ENCODE measurements around the gene ATAD3A. TPM values are rescaled to one million over a fixed set of nuclear protein-coding genes. Genes with fewer than 3 reads are reported as not detected.
"Not testable (repeated sequence)": the region's sequence is repeated elsewhere in the genome, so short reads cannot be mapped to it uniquely, and the experiment has no call there.

Gene ATAD3A
- total and polyA plus RNA-seq, 7 donors, result 8.6 to 40.4 (median 12.8) TPM

DNA sequence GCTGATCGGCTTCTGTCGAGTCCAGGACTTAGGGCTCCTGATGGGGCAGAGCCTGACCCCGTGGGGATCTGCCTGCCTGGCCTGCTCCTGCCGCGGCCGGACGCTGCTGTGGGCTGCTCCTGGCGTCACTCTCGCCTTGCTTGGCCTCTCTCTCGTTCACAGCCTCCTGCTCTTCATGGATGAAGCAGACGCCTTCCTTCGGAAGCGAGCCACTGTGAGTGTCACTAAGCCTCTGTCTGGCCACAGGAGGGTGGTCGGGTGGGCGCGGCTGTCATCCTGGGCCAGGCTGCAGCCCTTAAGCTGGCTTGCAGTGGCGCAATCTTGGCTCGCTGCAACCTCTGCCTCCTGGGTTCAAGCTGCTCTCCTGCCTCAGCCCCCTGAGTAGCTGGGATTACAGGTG lies 24.3 kb upstream of the ATAD3A start:
- intact Hi-C loops (cut with DNase I), result no loop called here
- Histone ChIP-seq H3K4me3 (no peak overlapping the region), H3K9me3 (no peaks in the 10 kb centered on the region), H3K36me3 (peaks cover 34 to 88% (median 48%) of the 10 kb centered on the region in 4 donors), H3K27me3 (no peaks in the 10 kb centered on the region), H3K4me1 (no peaks in the 10 kb centered on the region), H3K27ac (no peak overlapping the region)
- no peak for TF ChIP-seq EP300 (IDR thresholded peaks at IDR 0.05)
- TF ChIP-seq POLR2A (IDR thresholded peaks at IDR 0.05), result no peak
- TF ChIP-seq, protein P1, sequence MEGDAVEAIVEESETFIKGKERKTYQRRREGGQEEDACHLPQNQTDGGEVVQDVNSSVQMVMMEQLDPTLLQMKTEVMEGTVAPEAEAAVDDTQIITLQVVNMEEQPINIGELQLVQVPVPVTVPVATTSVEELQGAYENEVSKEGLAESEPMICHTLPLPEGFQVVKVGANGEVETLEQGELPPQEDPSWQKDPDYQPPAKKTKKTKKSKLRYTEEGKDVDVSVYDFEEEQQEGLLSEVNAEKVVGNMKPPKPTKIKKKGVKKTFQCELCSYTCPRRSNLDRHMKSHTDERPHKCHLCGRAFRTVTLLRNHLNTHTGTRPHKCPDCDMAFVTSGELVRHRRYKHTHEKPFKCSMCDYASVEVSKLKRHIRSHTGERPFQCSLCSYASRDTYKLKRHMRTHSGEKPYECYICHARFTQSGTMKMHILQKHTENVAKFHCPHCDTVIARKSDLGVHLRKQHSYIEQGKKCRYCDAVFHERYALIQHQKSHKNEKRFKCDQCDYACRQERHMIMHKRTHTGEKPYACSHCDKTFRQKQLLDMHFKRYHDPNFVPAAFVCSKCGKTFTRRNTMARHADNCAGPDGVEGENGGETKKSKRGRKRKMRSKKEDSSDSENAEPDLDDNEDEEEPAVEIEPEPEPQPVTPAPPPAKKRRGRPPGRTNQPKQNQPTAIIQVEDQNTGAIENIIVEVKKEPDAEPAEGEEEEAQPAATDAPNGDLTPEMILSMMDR (IDR thresholded peaks at IDR 0.05), result no peak
- TF ChIP-seq POLR2AphosphoS5 (IDR thresholded peaks at IDR 0.05), result no peak
- no peak for DNase-seq
- WGBS, 2 donors, result 95 to 97% methylated on average over 18 of the region's 18 CpGs

GRCh38 chr1:1489231-1489630 lies 22.7 kb upstream of the ATAD3A start:
- H3K4me3 ChIP-seq, result no peak overlapping the region
- no peak overlapping the region for H3K27ac ChIP-seq
- DNase-seq, result no peak
- WGBS, 2 donors, result 97 to 98% methylated on average over 16 of the region's 16 CpGs
- no peaks in the 10 kb centered on the region for H3K4me1 ChIP-seq
- TF ChIP-seq POLR2AphosphoS5 (IDR thresholded peaks at IDR 0.05) (no peak), EP300 (IDR thresholded peaks at IDR 0.05) (no peak)
- H3K36me3 ChIP-seq, result peaks cover 25 to 88% (median 38%) of the 10 kb centered on the region in 4 donors
- intact Hi-C loops (cut with DNase I), result no loop called here
- no peaks in the 10 kb centered on the region for H3K9me3 ChIP-seq
- H3K27me3 ChIP-seq, result no peaks in the 10 kb centered on the region

- H3K4me1 ChIP-seq, result no peaks in the 10 kb centered on the region
- no peaks in the 10 kb centered on the region for H3K9me3 ChIP-seq
- H3K4me3 ChIP-seq, result no peak overlapping the region
- H3K27ac ChIP-seq, result no peak overlapping the region
- H3K36me3 ChIP-seq, result peaks cover 25 to 91% (median 38%) of the 10 kb centered on the region in 4 donors
- intact Hi-C loops (cut with DNase I), result no loop called here
- H3K27me3 ChIP-seq, result no peaks in the 10 kb centered on the region
- DNase-seq, result no peak
- TF ChIP-seq EP300 (IDR thresholded peaks at IDR 0.05) (no peak), POLR2A (IDR thresholded peaks at IDR 0.05) (no peak), POLR2AphosphoS5 (IDR thresholded peaks at IDR 0.05) (no peak)
- TF ChIP-seq, protein P1 (IDR thresholded peaks at IDR 0.05), result no peak
- WGBS, 2 donors, result 96% methylated on average over 19 of the region's 19 CpGs
Measured at GRCh38 chr1:1489861-1490260, 22.1 kb upstream of the ATAD3A start.

- H3K9me3 ChIP-seq, result no peaks in the 10 kb centered on the region
- TF ChIP-seq POLR2A (IDR thresholded peaks at IDR 0.05) (no peak), EP300 (IDR thresholded peaks at IDR 0.05) (no peak), POLR2AphosphoS5 (IDR thresholded peaks at IDR 0.05) (no peak)
- TF ChIP-seq, protein P1 (IDR thresholded peaks at IDR 0.05), result no peak
- peaks cover 25 to 92% (median 39%) of the 10 kb centered on the region in 4 donors for H3K36me3 ChIP-seq
- H3K27me3 ChIP-seq, result no peaks in the 10 kb centered on the region
- WGBS, 2 donors, result 97% methylated on average over 20 to 22 of the region's 25 CpGs
- no peak for DNase-seq
- no peak overlapping the region for H3K27ac ChIP-seq
- intact Hi-C loops (cut with DNase I), result no loop called here
- no peak overlapping the region for H3K4me3 ChIP-seq
- H3K4me1 ChIP-seq, result no peaks in the 10 kb centered on the region
Measured at GRCh38 chr1:1490633-1491230, 21.2 kb upstream of the ATAD3A start.

- WGBS, 2 donors, result 98 to 99% methylated on average over 10 of the region's 10 CpGs
- Histone ChIP-seq H3K4me1 (no peaks in the 10 kb centered on the region), H3K4me3 (no peak overlapping the region), H3K27ac (no peak overlapping the region), H3K36me3 (peaks cover 25 to 89% (median 36%) of the 10 kb centered on the region in 4 donors), H3K9me3 (no peaks in the 10 kb centered on the region), H3K27me3 (no peaks in the 10 kb centered on the region)
- no peak for DNase-seq
- intact Hi-C loops (cut with DNase I), result no loop called here
- TF ChIP-seq, protein P1 (IDR thresholded peaks at IDR 0.05), result no peak
- TF ChIP-seq POLR2A (IDR thresholded peaks at IDR 0.05) (no peak), POLR2AphosphoS5 (IDR thresholded peaks at IDR 0.05) (no peak), EP300 (IDR thresholded peaks at IDR 0.05) (no peak)
Measured at GRCh38 chr1:1491601-1492000, 20.4 kb upstream of the ATAD3A start.

DNA sequence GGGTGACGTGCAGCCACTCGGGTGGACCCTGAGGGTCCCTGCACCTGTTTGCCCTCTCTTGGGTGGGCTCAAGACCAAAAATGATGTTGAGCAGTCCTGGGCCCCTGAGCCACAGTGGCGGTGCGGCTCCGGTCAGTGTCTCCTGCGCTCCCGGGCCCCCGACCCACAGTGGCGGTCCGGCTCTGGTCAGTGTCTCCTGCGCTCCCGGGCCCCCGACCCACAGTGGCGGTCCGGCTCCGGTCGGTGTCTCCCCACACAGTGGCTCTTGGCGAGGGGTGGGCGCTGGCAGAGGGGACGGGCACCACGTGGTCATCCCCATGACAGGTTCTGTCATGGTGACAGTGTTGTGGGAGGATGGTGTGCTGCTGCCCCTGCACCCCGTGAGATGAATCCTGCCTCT lies 17.7 kb upstream of the ATAD3A start:
- H3K27ac ChIP-seq; intact Hi-C loops (cut with DNase I); H3K9me3 ChIP-seq; DNase-seq; H3K4me1 ChIP-seq; H3K4me3 ChIP-seq; H3K27me3 ChIP-seq: not testable (repeated sequence)
- H3K36me3 ChIP-seq, result peaks cover 19 to 63% (median 23%) of the 10 kb centered on the region in 4 donors
- WGBS, 2 donors, result 98% methylated on average over 22 of the region's 22 CpGs

- H3K36me3 ChIP-seq, result peaks cover 8 to 51% (median 13%) of the 10 kb centered on the region in 4 donors
- intact Hi-C loops (cut with DNase I); H3K27ac ChIP-seq; H3K9me3 ChIP-seq; H3K4me3 ChIP-seq; H3K4me1 ChIP-seq; H3K27me3 ChIP-seq; DNase-seq: not testable (repeated sequence)
- 93 to 94% methylated on average over 17 to 18 of the region's 18 CpGs for WGBS, 2 donors
Measured at GRCh38 chr1:1495461-1495975, 16.4 kb upstream of the ATAD3A start.
